Measurements from ENCODE around the gene CCSER1.

Gene CCSER1

DNA sequence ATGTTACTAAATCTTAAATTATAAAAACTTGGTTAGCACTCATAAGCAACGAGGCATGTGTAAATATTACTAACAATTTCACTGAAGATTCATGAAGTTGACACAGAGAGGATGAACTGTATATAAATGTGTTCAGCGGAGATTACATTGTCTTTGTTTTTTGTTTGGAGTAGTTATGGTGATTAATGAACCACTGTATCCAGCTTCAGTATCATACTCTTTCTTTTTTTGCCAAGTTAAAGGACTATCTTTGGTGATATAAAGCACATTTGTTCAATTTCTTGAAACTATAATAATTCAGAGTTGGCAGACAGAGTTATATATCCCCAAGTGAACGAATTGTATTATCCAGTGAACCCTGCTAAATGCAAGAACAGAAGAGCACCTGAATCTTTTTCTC, 497.6 kb downstream of the CCSER1 start:
- TF ChIP-seq CTCF (IDR thresholded peaks at IDR 0.05; ENCODE audit: low read depth, low read length) = no peak
- in situ Hi-C loops (cut with HindIII; ENCODE audit: low sequenced_read_pairs) = no loop called here
- H3K4me3 ChIP-seq (ENCODE audit: low read depth, low read length) = no peak overlapping the region
- DNase-seq (ENCODE audit: low read depth, low spot score) = no peak

- DNase-seq (ENCODE audit: low read depth, low spot score) = no peak
- no peak overlapping the region for H3K4me3 ChIP-seq (ENCODE audit: low read depth, low read length)
- TF ChIP-seq CTCF (IDR thresholded peaks at IDR 0.05; ENCODE audit: low read depth, low read length) = no peak
Observed at GRCh38 chr4:90641861-90642599, 514.8 kb downstream of the CCSER1 start.

GRCh38 chr4:90643156-90643555, 516.0 kb downstream of the CCSER1 start:
- no peak overlapping the region for H3K4me3 ChIP-seq (ENCODE audit: low read depth, low read length)
- no peak for DNase-seq (ENCODE audit: low read depth, low spot score)
- in situ Hi-C loops (cut with HindIII; ENCODE audit: low sequenced_read_pairs) = no loop called here
- no peak for TF ChIP-seq CTCF (IDR thresholded peaks at IDR 0.05; ENCODE audit: low read depth, low read length)

More at GRCh38 chr4:90641861-90642599, 514.8 kb downstream of the CCSER1 start:
- in situ Hi-C loops (cut with HindIII; ENCODE audit: low sequenced_read_pairs) = no loop called here

GRCh38 chr4:90648311-90648710, 521.1 kb downstream of the CCSER1 start:
- no peak for DNase-seq (ENCODE audit: low read depth, low spot score)
- in situ Hi-C loops (cut with HindIII; ENCODE audit: low sequenced_read_pairs) = no loop called here
- H3K4me3 ChIP-seq (ENCODE audit: low read depth, low read length) = no peak overlapping the region
- TF ChIP-seq CTCF (IDR thresholded peaks at IDR 0.05; ENCODE audit: low read depth, low read length) = no peak

- H3K4me3 ChIP-seq (ENCODE audit: low read depth, low read length) = no peak overlapping the region
- DNase-seq (ENCODE audit: low read depth, low spot score) = no peak
- no peak for TF ChIP-seq CTCF (IDR thresholded peaks at IDR 0.05; ENCODE audit: low read depth, low read length)
- in situ Hi-C loops (cut with HindIII; ENCODE audit: low sequenced_read_pairs) = no loop called here
Observed at GRCh38 chr4:90648791-90649190, 521.6 kb downstream of the CCSER1 start.

DNA sequence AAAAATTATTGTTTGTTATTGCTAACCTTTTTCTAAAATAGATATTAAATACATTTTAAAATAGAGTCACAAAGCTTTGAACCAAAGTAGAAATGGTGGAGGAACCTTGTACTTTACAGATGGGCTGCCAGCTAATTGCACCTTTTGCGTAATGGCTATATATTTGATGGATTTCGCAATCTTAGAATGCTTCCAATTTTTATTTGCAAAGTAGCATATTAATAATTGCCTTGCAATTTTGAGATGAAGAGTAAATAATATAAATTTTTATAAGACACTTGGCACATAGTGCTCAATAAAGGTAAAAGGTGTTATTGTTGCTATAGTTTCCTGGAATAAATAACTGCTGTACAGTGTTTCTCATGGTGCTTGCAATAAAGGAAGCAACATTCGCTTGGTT, 533.5 kb downstream of the CCSER1 start:
- TF ChIP-seq CTCF (IDR thresholded peaks at IDR 0.05; ENCODE audit: low read depth, low read length) = no peak
- DNase-seq (ENCODE audit: low read depth, low spot score) = no peak
- in situ Hi-C loops (cut with HindIII; ENCODE audit: low sequenced_read_pairs) = no loop called here
- H3K4me3 ChIP-seq (ENCODE audit: low read depth, low read length) = no peak overlapping the region

All from astrocyte of the spinal cord (primary cell).